Medulla oblongata (tissue), 1 donor: ENCODE data around the gene SMTN.
"Not testable (repeated sequence)": the region's sequence is repeated elsewhere in the genome, so short reads cannot be mapped to it uniquely, and the experiment has no call there.

ENCODE experiments used
- DNase-seq: peaks from one replicate; pipeline ENCODE4 v3.0.0-alpha.2; 2015; ENCODE audit errors: extremely low spot score

The SMTN gene

GRCh38 chr22:31090217-31091085, 9.3 kb downstream of the SMTN start:
- DNase-seq = no peak

DNA sequence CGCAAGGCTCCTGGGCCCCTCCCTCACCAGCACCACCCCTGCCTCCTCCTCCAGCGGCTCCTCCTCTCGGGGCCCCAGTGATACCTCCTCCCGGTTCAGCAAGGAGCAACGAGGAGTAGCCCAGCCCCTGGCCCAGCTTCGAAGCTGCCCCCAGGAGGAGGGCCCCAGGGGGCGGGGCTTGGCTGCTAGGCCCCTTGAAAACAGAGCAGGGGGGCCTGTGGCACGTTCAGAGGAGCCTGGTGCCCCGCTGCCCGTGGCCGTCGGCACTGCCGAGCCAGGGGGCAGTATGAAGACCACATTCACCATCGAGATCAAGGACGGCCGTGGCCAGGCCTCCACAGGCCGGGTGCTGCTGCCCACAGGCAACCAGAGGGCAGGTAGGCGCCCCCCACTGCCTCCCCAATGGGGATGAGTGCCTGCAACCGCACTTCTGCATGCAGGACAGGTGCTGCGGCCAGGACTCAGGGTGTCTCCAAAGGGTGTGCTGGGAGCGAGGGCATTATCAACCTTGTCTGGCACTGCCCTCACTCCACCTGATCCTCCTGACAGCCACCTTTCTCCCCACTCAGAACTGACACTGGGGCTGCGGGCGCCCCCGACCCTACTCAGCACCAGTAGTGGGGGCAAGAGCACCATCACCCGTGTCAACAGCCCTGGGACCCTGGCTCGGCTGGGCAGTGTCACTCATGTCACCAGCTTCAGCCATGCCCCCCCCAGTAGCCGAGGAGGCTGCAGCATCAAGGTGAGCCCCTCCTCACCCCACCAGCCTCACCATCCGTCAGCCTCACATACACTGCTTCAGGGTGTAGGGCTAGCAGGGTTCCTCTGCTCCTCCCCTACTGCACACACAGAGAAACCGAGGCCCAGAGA, 10.2 kb downstream of the SMTN start:
- DNase-seq = no peak

DNA sequence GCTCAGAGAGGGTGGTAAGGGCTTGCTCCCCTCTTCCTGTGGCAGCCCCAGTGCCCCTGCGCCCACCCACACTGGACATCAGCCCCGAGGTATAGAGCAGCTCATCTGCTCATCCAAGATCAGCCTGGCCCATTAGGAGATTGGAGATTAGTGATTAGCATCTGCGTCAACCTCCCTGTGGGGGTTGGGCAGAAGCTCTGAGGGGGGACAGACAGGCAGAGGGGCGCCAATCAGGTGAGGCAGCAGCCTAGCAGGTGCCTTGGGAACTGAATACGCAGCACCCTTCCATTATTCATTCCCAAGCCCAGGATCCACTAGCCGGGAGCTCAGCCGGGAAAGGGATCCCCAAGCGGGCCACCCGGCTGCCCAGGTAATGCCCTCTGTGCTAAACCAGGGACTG, 11.0 kb downstream of the SMTN start:
- DNase-seq = no peak

- peak; percentile 50 for DNase-seq
Observed at GRCh38 chr22:31093086-31093850, 12.2 kb downstream of the SMTN start.

DNA sequence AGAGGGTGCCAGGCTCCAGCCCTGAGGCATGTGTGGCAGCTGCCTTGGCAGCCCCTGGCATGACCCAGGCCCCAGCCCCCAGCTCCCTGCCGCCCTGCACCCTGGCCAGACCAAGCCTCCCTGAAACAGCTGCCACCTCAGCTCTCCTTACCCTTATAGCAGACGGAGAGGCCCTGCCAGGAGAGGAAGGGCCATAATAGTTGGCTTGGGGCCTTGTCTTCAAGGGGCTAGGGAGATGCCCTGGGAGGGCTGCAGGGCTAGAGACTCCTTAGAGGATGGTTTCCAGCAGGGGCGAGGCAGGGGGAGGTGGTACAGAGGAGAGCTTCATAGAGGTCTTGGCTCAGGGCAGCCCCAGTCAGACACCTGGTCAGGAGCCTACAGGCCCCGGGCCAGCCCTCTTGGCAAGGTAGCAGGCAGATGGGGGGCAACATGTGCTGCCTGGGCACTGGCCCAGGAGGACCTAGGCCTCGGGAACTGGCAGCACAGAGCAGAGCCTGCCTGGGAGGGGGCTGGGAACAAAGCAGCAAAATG, 13.0 kb downstream of the SMTN start:
- peak; percentile 69 for DNase-seq

GRCh38 chr22:31094741-31095140, 13.6 kb downstream of the SMTN start:
- DNase-seq = no peak

DNA sequence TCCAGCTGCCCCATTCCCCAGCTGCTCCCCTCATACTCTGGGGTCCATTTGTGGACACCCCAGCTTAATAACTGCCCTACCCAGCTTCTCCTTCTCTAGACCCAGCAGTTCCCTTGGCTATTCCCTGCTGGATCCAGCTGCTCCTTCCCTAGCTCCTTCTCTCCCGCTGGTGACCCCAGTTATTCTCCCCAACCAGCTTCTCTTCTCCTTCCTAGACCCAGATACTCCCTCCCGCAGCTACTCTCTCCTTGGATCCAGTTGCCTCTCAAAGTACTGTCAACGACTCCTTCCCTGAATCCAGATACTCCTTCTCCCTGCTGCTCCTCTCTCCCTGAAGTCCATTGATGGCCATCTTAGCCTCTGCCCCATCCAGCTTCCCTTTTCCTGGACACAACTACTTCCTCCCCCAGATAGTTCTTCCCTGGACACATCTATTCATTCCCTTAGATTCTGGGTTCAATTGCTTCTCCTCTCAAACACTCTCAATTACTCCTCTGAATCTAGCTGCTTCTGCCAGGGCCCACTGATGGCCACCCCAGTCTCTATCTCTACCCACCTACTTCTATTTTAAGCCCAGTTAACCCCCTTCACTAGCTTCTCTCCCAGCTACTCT, 14.6 kb downstream of the SMTN start:
- no peak for DNase-seq

- DNase-seq = no peak
Observed at GRCh38 chr22:31096657-31097279, 15.7 kb downstream of the SMTN start.

DNA sequence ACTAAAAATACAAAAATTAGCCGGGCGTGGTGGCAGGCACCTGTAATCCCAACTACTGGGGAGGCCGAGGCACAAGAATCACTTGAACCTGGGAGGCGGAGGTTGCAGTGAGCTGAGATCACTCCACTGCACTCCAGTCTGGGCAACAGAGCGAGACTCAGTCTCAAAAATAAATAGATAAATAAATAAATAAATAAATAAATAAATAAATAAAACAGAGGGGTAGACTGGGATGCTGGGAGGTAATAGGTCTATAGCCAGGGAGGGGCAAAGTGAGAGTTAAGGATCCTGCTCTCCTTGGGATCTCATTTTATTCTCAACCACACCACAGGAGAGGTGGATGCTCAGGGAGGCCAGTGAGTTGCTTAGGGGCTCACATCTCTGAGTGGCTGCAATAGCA, 16.4 kb downstream of the SMTN start:
- DNase-seq = not testable (repeated sequence)

DNA sequence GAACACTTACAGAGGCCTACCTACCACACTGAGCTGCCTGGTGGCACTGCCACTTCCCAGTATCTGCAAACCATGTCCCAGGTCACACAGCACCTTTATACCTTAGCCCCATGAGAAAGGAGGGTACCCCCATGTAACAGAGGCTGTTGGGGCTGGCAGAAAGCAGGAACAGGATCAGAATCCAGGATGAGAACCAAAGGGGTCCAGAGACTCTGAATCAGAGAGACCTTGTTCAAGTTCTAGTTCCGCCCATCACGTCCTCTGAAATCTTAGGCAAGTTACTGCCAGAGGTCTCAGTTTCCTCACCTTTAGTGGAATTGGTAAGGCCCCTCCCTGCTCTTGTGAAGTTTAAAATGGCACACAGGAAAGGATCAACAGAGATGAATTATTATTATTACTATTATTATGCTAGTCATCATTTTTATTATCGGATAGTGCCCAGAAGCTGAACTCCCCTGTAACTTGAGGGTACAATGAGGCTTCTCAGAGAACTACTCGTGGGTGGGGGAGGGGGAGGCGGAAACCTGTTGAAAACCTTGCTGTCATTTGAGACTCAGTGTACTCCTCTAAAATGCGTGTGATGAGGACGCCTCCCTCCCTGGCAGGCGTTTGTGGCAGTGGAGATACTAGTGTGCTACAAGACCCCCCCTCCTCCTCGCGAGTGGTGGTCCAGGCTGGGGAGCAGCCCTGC, 17.0 kb downstream of the SMTN start:
- DNase-seq = no peak

GRCh38 chr22:31098632-31099110, 17.6 kb downstream of the SMTN start:
- no peak for DNase-seq

GRCh38 chr22:31099386-31099785, 18.3 kb downstream of the SMTN start:
- no peak for DNase-seq

GRCh38 chr22:31099841-31100761, 19.0 kb downstream of the SMTN start:
- DNase-seq = no peak

GRCh38 chr22:31100762-31101525, 19.8 kb downstream of the SMTN start:
- no peak for DNase-seq

GRCh38 chr22:31102441-31103081, 21.4 kb downstream of the SMTN start:
- no peak for DNase-seq

DNA sequence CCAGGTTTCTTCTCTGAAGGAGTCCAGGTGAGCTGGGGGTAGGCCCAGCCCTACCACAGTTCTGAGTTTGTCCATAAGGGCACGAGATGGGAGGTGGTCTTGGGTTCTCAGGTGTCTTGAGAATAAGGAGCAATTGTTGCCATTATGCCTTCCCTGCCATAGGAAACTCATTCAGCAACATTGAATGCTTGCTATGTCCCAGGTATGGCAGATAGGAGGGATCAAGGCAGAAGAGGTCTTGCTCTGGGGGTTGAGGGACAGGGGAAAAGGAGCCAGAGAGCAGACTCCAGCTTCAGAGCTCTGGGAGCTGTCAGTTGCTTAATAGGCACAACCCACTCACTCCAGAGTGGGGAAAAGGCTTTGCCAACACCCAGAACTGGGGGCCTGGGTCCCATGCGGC, 22.0 kb downstream of the SMTN start:
- DNase-seq = no peak

- DNase-seq = no peak
Observed at GRCh38 chr22:31103899-31104694, 23.0 kb downstream of the SMTN start.
